Astrocyte of the spinal cord (primary cell): ENCODE data around the gene SKA1.

Experiments used
- DNase-seq: peaks from one replicate; pipeline ENCODE4 v3.0.0; 2011; ENCODE audit warnings: low read depth, low spot score
- H3K4me3 ChIP-seq: 2 replicates; pipeline ENCODE4 v1.5.1; 2011; ENCODE audit warnings: low read depth, mild to moderate bottlenecking, low read length, moderate library complexity
- CTCF ChIP-seq: IDR thresholded peaks from 2 replicates; pipeline ENCODE4 v1.5.1; 2012; ENCODE audit warnings: low read depth, mild to moderate bottlenecking, low read length, inconsistent platforms
- in situ Hi-C: cut with HindIII; loops from 2 replicates; pipeline ENCODE4 v1.10.0; 2017; ENCODE audit warnings: low sequenced_read_pairs

SKA1 gene

GRCh38 chr18:50338715-50339114, 36.1 kb upstream of the SKA1 start:
- DNase-seq, result no peak
- TF ChIP-seq CTCF, result no peak
- in situ Hi-C loops, result no loop called here
- no peak overlapping the region for H3K4me3 ChIP-seq

GRCh38 chr18:50340078-50340477, 34.8 kb upstream of the SKA1 start:
- H3K4me3 ChIP-seq, result no peak overlapping the region
- no peak for TF ChIP-seq CTCF
- DNase-seq, result no peak
- in situ Hi-C loops, result no loop called here

- no peak for TF ChIP-seq CTCF
- no peak overlapping the region for H3K4me3 ChIP-seq
- DNase-seq, result no peak
- in situ Hi-C loops, result no loop called here
These were observed 33.4 kb upstream of the SKA1 start for GRCh38 chr18:50341443-50341842.

GRCh38 chr18:50350699-50351098, 24.1 kb upstream of the SKA1 start:
- DNase-seq, result no peak
- TF ChIP-seq CTCF, result no peak
- H3K4me3 ChIP-seq, result no peak overlapping the region
- in situ Hi-C loops, result no loop called here

GRCh38 chr18:50356036-50356945, 18.6 kb upstream of the SKA1 start:
- TF ChIP-seq CTCF, result no peak
- in situ Hi-C loops, result no loop called here
- DNase-seq, result no peak
- H3K4me3 ChIP-seq, result no peak overlapping the region

- DNase-seq, result no peak
- TF ChIP-seq CTCF, result no peak
- in situ Hi-C loops, result no loop called here
- H3K4me3 ChIP-seq, result no peak overlapping the region
These were observed 16.0 kb upstream of the SKA1 start for GRCh38 chr18:50358844-50359243.
